HG03064 (cell line): ENCODE data around the gene MMP3.

ENCODE experiments used
- ATAC-seq: cut with Tn5 transposase; IDR thresholded peaks from one replicate; pipeline ENCODE4 v1.9.1; 2021; ENCODE audit warnings: low read depth; ENCODE audit not compliant: unreplicated experiment

MMP3 gene

DNA sequence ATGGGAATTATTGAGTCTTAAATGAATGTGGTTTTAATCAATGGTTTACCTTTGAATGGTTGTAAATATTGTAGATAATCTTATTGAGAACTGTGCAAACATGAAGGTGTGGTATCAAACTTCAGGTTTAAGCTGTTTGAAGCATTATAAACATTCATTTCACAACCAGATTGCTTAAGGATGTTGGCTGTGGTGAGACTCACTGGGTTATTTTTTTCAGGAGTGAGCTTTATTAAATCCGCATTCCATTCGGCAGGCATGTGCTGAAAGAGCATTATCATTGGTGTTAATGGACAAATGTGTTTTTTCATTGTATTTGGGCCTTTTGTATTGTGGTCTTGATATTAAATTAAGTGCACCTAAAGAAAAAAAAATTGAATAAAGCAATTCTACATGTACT lies 9.7 kb downstream of the MMP3 start:
- ATAC-seq = no peak

DNA sequence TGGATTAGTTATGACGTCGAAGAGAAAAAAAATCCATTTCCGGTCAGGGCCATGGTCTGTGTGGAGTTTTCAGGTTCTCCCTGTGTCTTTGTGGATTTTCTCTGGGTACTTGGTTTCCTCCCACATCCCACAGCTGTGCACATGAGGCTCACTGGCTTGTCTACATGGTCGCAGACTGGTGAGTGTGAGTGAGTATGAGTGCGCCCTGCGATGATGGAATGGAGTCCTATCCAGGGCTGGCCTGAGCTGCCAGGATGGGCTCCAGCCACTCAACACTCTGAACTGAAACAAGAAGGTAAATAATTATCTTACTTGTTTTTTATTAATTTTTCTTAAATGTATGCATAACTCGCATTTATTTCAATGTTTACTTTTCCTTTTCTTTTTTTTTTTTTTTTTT lies 10.8 kb downstream of the MMP3 start:
- no peak for ATAC-seq

DNA sequence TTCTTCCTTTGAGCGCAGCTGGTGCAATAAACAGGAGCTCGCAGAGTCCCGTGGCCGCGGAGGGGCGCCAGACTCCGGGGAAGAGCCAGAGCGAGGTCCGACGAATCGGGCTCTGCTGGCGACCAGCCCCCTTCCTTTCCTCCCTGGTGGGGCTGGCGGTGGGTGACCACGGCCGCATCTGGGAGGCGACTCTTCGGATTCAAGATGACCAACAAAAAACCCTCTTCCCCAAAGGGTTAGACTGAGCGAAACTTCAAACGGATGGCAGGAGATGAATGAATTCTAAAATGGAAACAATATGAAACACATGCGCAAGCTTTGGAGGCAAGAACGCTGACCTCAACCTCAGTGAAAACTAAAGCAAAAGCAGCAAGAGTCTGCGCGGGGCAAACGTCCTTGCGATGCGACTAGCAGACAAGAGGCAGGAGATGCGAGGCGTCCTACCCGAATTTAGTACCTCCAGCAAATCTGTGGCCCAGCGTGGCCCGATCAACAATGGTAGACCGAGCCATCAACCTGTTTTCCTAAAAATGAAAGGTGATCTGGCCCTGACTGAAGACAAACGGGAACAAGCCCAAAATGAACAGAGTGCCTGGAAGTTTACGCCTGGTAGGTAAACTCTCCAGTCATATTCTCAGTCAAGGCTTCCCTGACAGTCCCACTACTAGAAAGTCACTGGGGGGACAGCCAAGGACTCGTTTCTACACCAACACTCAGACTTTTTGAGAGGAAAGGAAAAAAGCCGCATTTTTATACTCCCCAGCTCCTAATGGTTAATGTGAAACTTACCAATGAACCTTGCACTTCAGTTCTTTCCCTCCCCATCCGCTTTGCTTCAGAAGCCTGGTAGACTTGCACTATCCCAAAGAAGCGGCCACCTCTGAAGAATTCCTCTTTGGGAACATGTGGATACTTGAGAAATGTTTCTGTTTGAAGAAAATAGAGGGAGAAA lies 11.6 kb downstream of the MMP3 start:
- no peak for ATAC-seq

DNA sequence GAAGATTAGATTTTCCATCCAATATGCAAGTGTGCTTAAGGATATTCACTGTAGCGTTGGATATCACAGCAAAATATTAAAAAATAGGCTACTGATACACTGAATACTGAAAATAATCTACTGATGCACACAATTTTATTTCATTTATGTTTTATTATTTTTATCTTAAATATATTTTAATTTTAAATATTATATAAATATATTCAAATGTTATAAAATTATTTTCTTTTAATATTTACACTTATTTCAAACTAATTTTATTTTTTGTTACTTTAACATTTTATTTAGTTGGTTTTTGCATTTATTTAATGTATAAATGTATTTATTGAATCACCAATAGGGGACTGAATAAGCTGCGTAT lies 12.3 kb downstream of the MMP3 start:
- ATAC-seq = no peak

DNA sequence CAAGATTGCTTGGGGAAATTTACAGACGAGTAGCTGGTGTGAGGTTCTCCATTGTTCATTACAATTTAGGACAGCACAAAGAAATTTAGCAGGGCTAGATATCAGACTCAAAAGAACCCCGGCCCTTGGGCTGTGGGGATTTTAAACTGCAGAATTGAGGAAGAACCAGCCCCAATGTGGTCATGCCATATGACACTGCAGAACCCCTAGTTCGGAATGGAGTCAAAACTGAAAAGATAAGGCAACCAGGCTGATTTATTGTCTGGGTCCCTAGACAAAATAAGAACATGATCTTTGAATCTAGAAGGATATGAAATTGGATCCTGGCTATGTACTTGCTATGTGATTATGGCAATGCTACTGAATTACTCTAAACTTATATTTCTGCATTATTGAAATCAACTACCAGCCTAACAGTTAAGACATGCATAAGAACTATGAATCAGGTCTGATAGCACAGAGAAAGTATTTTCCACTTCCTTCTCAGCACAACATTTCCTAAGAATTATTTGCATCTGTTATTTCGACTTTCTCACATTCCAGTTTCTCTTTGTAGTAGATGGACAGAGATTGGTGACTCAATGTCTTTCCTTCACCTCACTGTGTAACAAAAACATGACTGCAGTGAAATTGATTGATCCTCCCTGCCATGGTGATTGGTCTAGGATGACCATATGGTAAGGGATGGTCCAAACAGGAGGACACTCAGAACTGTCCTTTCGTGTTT lies 13.2 kb downstream of the MMP3 start:
- no peak for ATAC-seq

DNA sequence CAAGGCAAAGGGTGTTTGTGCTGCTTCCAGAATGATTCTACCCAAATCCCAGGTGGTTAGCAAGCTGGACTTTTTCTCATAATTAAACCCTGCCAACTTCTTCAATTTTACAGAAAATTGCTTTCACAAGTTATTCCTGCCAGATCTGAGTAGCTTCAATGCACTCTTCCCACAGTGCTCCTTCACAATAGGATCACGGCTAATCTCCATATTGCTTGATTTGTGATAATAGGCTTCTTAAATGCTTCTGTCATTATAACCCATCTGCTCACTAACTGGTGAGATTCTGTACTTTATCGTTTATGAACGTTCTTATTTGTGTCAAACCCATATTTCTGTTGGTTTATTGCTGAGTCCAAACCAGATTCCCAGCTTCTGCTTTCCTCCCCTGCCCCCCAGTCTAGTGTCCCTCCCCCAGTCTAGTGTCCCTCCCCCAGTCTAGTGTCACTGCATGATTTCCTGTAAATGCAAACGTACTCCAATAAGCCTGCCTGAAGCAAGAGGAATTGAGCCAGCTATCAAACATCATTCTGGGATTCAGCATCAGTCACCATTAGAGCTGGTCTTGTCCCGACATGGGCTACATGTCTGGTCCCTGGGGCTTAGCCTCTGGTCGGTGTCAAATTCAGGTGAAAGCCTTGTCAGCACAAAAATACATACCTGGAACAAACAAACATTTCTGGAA lies 14.0 kb downstream of the MMP3 start:
- no peak for ATAC-seq

DNA sequence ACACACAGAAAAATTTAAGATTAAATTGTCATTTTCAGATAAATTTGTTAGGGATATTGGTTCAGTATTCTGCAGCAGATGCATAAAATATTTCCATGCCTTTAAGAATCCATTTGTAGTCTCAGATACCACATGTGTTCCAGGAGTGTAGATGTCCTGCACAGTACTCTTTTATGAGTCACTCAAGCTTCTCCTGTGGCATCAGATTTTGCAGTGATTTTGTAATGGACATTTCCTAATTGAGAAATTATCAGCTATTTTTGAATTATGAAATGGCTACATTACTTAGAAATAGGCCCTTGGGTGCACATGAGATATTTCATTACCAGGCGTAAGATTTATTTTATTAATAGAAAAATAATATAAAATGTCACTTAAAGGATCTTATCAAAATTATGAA lies 18.9 kb downstream of the MMP3 start:
- ATAC-seq = no peak

DNA sequence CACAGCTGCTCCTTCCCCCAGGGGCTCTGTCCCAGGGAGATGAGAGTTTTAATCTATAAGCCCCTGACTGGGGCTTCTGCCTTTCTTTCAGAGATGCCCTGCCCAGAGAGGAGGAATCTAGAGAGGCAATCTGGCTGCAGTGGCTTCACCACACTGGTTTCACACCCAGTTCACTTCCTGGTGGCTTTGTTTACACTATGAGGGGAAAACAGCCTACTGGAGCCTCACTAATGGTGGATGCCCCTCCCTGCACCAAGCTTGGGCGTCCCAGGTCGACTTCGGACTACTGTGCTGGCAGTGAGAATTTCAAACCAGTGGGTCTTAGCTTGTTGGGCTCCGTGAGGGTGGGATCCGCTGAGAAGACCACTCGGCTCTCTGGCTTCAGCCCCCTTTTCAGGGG lies 23.9 kb downstream of the MMP3 start:
- no peak for ATAC-seq

DNA sequence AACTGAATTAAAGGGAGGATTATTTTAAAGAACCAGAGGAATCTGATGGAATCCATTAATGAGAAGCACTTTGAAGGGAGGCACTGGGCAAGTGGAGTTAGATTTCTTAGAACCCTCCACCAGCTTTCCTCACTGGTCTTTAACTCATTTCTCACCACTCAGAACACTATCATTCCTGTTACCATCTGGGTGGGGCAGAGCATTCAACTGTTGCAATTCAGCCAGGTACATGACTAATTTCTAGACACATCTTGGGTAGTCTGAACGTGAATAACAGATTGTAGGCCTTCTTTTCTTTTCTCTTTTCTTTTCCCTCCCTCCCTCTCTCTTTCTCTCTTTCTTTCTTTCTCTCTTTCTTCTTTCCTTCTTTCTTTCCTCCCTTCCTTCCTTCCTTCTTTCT lies 29.9 kb downstream of the MMP3 start:
- ATAC-seq = no peak

DNA sequence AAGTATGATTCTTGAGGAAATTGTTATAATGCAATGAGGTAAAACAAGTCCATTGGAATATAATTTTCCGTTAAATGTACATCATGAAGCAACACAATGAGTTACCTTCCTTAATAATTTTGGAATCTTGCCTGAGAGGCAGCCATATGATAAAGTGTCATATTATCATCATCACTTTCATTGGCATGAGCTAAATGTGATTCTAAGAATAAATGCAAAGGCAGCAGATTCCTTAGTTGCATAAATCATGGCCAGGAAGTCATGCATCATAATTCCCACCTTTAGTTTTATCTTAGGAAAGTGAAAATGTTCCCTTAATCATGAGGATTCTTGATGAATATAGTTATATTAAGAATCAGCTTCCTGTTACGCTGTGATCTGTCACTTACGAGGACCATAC lies 31.2 kb downstream of the MMP3 start:
- ATAC-seq = no peak

DNA sequence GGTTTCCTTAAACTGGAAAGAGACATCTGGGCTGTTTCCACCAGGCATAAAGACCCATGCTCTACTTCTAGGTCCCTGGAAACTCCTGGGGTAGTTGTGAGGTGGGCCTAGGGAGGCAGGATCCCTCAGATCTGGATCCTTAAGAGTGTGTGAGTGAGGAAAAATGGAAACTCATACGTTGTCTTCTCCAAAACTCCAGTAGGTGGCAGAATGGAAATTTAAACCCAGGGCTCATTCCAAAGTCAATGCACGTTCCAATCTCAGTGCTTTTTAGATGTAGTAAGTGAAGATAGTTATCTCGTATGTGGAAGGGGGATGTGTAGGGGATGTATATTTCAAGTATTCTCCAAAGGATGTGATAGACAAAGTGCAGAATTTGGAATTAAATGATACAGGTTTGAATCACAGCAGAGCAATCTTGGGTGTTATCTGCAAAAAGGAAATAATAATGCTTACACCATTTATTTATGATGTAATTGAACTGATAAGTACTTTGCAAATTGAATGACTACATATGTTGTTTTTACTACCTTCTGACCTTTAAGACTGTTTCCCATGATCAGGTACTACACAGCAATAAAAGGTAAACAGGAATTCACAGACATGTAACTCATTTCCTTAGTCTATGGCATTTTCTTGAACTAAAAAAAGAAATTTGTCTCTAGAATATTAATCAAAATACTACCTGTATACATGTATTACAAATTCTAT lies 32.3 kb downstream of the MMP3 start:
- no peak for ATAC-seq

DNA sequence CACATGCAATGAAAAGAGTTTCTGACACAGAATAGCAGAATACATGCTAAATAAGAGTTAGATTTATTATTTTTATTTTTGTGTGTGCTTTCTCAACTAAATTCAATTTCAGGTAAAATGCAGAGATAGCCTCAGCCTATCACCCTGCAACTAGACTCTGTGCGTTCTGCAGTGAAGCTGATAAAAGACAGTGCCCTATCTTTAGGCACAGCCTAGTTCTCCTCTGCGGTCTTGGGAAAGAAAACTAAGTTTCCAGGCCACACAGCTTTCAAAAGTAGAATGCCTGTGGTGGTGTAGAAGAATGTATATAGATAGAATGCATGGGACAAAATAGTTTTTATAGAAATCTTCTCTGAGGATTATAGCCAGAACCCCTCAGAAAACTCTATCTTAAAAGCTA lies 33.4 kb downstream of the MMP3 start:
- ATAC-seq = no peak

DNA sequence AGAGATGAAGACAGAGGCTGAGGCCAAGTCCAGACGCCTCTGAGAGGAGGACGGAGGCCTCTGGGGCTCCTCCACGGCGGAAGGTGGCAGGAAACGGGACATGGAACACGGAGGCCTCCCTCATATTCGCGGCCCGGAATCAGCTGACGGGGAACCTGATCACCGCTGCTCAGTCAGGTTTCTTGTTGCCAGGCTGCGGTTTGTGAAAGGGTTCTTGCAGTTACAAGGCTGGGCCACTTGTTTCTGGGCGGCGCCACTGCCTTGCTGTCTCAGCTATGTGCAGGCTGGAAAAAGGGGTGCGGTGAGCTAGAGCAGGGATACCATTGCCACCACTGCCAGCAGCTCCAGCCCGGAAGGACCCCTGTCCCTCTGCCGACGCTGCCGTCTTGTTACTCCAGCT lies 35.5 kb downstream of the MMP3 start:
- no peak for ATAC-seq

DNA sequence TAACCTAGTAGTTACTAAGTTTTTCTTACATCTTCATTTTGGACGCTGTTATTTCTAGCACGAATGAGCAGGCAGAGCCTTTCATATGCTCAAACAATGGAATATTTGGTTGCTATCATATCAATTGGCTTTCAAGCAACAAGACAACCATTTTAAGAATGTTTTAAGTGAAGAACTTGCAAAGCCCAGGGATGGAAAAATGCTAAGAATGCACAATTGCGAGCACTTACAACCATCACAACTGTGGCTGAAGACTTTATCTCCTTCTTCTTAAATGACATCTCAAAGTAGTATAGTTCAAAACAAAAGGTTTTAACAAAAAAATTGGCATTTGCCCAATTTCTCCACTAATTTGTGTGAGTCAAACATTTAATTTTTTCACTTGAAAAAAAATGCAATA lies 37.1 kb downstream of the MMP3 start:
- no peak for ATAC-seq

DNA sequence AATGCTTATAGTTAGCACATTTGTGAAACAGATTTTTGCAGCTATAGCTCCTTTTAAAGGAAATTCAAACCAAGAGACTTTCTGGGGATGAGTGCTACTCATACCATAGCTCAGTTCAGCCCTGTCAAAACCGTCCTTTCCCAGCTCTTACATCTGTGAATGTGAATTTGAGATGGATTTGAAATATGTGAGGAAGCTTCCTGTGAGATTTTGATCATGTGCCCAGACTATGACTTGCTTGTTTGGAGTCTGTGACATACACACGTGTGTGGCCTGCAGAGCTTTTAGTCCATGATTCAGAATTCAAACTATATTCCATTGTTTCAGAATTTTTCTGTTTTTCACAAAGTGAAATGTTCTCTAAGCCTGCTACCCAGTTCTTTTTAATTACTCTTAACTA lies 41.1 kb downstream of the MMP3 start:
- ATAC-seq = no peak

DNA sequence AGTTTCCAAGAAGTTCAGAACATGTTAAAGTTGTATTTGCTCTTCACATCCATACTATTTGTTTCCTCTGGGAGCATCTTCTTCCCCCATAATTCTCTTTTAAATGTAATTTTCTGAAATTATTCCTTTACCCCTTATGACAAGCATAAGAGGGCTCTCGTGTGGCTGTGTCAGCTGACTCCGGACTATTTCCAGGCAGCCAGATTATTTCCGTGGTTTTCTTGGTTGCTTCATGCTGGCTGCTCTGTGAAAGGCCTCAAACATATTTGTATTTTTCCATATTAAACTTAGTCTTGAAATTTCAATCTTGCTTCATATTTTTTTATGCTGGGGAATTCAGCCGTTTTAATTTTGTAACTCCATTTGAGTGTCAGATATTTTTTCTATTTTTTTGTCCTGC lies 42.6 kb downstream of the MMP3 start:
- ATAC-seq = no peak

DNA sequence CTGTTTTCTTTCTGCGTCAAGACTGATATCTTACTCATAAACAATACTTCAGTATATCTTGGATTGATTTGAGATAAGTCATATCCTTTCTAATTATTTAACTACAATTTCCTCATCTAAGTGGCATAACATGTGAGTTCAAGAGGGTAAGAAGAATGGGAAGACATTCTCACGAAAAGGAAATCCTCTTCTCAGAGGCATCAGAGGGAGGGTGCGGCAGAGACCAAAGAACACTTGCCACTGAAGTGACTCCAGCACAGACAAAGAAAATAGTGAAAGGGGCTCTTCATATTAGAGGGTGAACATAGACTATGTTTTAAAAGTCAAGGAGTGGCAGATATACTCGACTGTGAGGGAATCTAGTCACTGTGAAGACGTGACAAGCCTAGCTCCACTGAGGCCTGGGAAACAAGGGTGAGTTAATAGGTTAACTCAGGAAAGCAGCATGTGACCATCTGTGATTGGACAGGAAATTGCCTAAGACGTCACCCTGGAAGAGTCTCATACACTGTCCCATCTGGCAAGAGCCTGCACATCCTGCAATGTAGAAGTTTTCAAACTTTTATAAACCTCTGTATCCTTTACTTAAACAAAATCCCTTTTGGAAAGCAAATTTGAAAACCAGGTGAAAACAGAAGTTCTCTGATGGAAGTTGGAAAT lies 43.6 kb downstream of the MMP3 start:
- no peak for ATAC-seq

DNA sequence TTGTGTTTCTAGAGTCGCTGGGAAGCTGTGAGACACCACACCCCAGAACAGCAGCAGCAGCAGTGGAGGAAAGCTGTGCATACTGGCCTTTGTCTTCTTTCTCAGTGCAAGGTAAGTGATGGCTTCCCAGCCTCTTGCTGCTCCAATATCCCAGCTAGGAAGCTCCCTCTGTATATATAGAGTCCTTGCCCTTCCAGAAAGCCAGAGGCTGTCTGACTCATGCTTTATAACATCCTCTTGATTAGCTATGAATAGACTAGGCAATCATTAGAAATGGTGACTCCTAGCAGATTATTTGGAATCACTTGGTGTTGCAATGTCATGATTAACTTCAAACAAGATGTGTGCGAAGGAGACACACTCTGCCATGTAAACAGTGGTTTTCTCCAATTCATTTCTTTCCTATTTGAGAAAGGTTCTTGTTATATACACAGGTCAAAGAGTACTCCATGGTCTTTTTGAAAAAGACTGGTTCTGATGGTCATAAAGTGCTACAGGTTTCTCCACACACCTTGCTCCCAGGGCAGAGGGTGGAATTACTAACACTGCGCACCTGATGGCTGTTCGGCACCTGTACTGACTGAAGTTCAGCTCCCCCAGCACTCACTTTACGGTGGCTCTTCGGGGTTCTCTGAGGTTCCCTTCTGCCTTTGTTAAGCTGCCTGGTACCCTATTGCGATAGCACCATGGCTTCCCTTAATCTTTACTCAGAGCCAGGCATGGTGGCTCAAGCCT lies 45.2 kb downstream of the MMP3 start, which contains the start of gene MMP1:
MMP1 (minus strand) TSS at position 149 of the 735 bp plus-strand sequence; CDS start at position 81, 68 bp downstream.
- no peak for ATAC-seq

DNA sequence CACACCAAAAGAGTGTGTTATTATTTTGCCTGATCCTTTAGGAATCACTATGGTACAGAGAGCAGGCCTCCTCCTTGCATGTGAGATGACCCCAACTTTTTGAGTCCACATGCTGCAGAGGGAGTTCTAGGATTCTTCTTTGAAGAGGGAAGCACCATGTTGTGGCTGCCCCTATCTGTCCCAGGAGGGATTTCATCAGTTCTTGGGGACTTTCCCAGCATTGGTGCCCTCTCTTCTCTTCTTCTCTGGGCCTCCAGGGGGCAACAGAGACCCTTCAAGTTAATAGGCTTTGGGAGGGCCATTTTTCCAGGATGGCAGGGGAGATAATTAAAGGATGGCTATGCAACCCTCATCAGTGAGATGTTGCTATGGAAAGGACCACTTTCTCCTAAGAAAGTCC lies 49.0 kb downstream of the MMP3 start:
- ATAC-seq = no peak
